ENCODE data around the gene SPATC1L.

GRCh38 chr21:46226146-46226545 lies 41.9 kb upstream of the SPATC1L start:
- TF ChIP-seq POU6F1 (CRISPR knock-in tag; IDR thresholded peaks at IDR 0.05; ENCODE audit: borderline replicate concordance, low read depth) (no peak), RARB (CRISPR knock-in tag; IDR thresholded peaks at IDR 0.05) (no peak), ISL1 (CRISPR knock-in tag; IDR thresholded peaks at IDR 0.05) (no peak), ZNF565 (CRISPR knock-in tag; conservative IDR thresholded peaks at IDR 0.05; ENCODE audit: low read depth) (no peak), ZNF8 (CRISPR knock-in tag; IDR thresholded peaks at IDR 0.05) (no peak), BACH2 (CRISPR knock-in tag; IDR thresholded peaks at IDR 0.05; ENCODE audit: borderline replicate concordance) (no peak), SNAI2 (CRISPR knock-in tag; IDR thresholded peaks at IDR 0.05) (no peak), CSRNP3 (CRISPR knock-in tag; IDR thresholded peaks at IDR 0.05) (no peak), CREB5 (CRISPR knock-in tag; IDR thresholded peaks at IDR 0.05; ENCODE audit: low read depth) (no peak), PATZ1 (CRISPR knock-in tag; IDR thresholded peaks at IDR 0.05; ENCODE audit: borderline replicate concordance) (no peak), CSDC2 (CRISPR knock-in tag; IDR thresholded peaks at IDR 0.05) (no peak), ZFP30 (CRISPR knock-in tag; IDR thresholded peaks at IDR 0.05) (no peak)
